Vagina (tissue), 2 donors: ENCODE results near the gene ALDH3B2.
"Not testable (repeated sequence)": the region's sequence is repeated elsewhere in the genome, so short reads cannot be mapped to it uniquely, and the experiment has no call there.

Experiments used
- POLR2A ChIP-seq, 2 donors: fragments of 450-650 bp; IDR thresholded peaks; one replicate each; pipeline ENCODE4 v1.6.1; 2017; ENCODE audit warnings: antibody characterized with exemption in 2 of 2, mild to moderate bottlenecking in 2 of 2, moderate library complexity in 2 of 2
- TF ChIP-seq, protein P1 (sequence below), 3 experiments: fragments of 450-650 bp in 2 of 3; fragments of 200-600 bp in 1 of 3; sonication (generic) in 1 of 3; IDR thresholded peaks; one replicate each; pipeline ENCODE4 v1.5.1; 2017 to 2019; ENCODE audit warnings: antibody characterized with exemption in 3 of 3, mild to moderate bottlenecking in 2 of 3, moderate library complexity in 2 of 3

DNA sequence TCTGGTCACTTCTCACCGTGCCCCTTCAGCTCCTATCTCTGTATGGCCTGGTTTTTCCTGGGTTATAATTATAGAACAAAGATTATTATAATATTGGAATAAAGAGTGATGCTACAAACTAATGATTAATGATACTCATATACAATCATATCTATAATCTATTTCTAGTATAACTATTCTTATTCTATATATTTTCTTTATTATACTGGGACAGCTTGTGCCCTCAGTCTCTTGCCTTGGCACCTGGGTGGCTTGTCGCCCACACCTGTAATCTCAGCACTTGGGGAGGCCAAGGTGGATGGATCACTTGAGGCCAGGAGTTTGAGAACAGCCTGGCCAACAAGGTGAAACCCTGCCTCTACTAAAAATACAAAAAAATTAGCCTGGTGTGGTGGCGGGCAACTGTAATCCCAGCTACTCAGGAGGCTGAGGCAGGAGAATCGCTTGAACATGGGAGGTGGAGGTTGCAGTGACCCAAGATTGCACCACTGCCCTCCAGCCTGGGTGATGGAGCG lies 14.7 kb downstream of the ALDH3B2 start:
- TF ChIP-seq, protein P1, sequence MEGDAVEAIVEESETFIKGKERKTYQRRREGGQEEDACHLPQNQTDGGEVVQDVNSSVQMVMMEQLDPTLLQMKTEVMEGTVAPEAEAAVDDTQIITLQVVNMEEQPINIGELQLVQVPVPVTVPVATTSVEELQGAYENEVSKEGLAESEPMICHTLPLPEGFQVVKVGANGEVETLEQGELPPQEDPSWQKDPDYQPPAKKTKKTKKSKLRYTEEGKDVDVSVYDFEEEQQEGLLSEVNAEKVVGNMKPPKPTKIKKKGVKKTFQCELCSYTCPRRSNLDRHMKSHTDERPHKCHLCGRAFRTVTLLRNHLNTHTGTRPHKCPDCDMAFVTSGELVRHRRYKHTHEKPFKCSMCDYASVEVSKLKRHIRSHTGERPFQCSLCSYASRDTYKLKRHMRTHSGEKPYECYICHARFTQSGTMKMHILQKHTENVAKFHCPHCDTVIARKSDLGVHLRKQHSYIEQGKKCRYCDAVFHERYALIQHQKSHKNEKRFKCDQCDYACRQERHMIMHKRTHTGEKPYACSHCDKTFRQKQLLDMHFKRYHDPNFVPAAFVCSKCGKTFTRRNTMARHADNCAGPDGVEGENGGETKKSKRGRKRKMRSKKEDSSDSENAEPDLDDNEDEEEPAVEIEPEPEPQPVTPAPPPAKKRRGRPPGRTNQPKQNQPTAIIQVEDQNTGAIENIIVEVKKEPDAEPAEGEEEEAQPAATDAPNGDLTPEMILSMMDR (IDR thresholded peaks at IDR 0.05): not testable (repeated sequence)
- TF ChIP-seq POLR2A (IDR thresholded peaks at IDR 0.05): not testable (repeated sequence)
